GM23338 (cell line): ENCODE measurements around the gene PGBD5. TPM values are rescaled to one million over a fixed set of nuclear protein-coding genes. Genes with fewer than 3 reads are reported as not detected.

Source experiments
- ATAC-seq: fragments of 200-7000 bp; cut with Tn5 transposase; 3 replicates; pipeline ENCODE4 v1.9.1; 2020
- DNase-seq: peaks from one replicate; pipeline ENCODE4 v3.0.0-alpha.2; 2015; ENCODE audit warnings: low spot score
- H2AFZ ChIP-seq: fragments of 200-600 bp; sonication (generic); 2 replicates; pipeline ENCODE4 v1.8.0; 2016; ENCODE audit warnings: antibody characterized with exemption, mild to moderate bottlenecking, moderate library complexity
- H3F3A ChIP-seq: fragments of 200-600 bp; sonication (generic); replicated peaks from 2 replicates; pipeline ENCODE4 v1.8.0; 2017; ENCODE audit warnings: antibody characterized with exemption, mixed run types, low read depth
- H3K27ac ChIP-seq: fragments of 200-600 bp; sonication (generic); 2 replicates; pipeline ENCODE4 v1.6.1; 2016; ENCODE audit warnings: low read depth
- H3K27me3 ChIP-seq: fragments of 200-600 bp; sonication (generic); 2 replicates; pipeline ENCODE4 v1.8.0; 2016; ENCODE audit warnings: mild to moderate bottlenecking, mixed run types, moderate library complexity; ENCODE audit not compliant: insufficient read depth
- H3K36me3 ChIP-seq: fragments of 200-600 bp; sonication (generic); 2 replicates; pipeline ENCODE4 v1.8.0; 2016; ENCODE audit warnings: mild to moderate bottlenecking; ENCODE audit not compliant: insufficient read depth
- H3K4me1 ChIP-seq: fragments of 200-600 bp; sonication (generic); 2 replicates; pipeline ENCODE4 v1.8.0; 2016; ENCODE audit warnings: mild to moderate bottlenecking, moderate library complexity; ENCODE audit not compliant: insufficient read depth
- H3K4me2 ChIP-seq: fragments of 200-600 bp; sonication (generic); 2 replicates; pipeline ENCODE4 v1.7.1; 2017; ENCODE audit warnings: mixed run types
- H3K4me3 ChIP-seq: fragments of 200-600 bp; sonication (generic); 2 replicates; pipeline ENCODE4 v1.6.1; 2016; ENCODE audit warnings: mixed run types
- H3K79me2 ChIP-seq: fragments of 200-600 bp; sonication (generic); replicated peaks from 2 replicates; pipeline ENCODE4 v1.8.0; 2017; ENCODE audit warnings: mild to moderate bottlenecking; ENCODE audit not compliant: insufficient read depth
- H3K9me2 ChIP-seq: fragments of 200-600 bp; sonication (generic); 2 replicates; pipeline ENCODE4 v1.8.0; 2017; ENCODE audit not compliant: insufficient read depth
- H4K20me1 ChIP-seq: fragments of 200-600 bp; sonication (generic); replicated peaks from 2 replicates; pipeline ENCODE4 v1.8.0; 2017; ENCODE audit warnings: mild to moderate bottlenecking; ENCODE audit not compliant: insufficient read depth
- H3K27ac Mint-ChIP-seq: 2 replicates; pipeline ENCODE4 v1.8.0; 2020; ENCODE audit warnings: inconsistent platforms, mild to moderate bottlenecking, moderate library complexity, mixed read lengths
- H3K27me3 Mint-ChIP-seq: 3 replicates; pipeline ENCODE4 v1.8.0; 2022; ENCODE audit warnings: low read depth, mild to moderate bottlenecking, moderate library complexity, mixed read lengths, inconsistent platforms; ENCODE audit not compliant: insufficient read depth, poor library complexity
- H3K36me3 Mint-ChIP-seq: 3 replicates; pipeline ENCODE4 v1.8.0; 2021; ENCODE audit warnings: low read depth, mild to moderate bottlenecking, inconsistent platforms, moderate library complexity, mixed read lengths
- H3K4me1 Mint-ChIP-seq: 3 replicates; pipeline ENCODE4 v1.8.0; 2020; ENCODE audit warnings: mild to moderate bottlenecking, inconsistent platforms, mixed read lengths
- H3K4me3 Mint-ChIP-seq: 3 replicates; pipeline ENCODE4 v1.8.0; 2021; ENCODE audit warnings: moderate library complexity, mild to moderate bottlenecking, inconsistent platforms, mixed read lengths
- H3K9me3 Mint-ChIP-seq: 3 replicates; pipeline ENCODE4 v1.8.0; 2020; ENCODE audit warnings: moderate library complexity, mild to moderate bottlenecking, inconsistent platforms, mixed read lengths
- CREB1 ChIP-seq: fragments of 250-450 bp; sonication (Bioruptor Pico); IDR thresholded peaks from 2 replicates; pipeline ENCODE4 v1.5.0; 2020; ENCODE audit warnings: low read depth, mild to moderate bottlenecking, moderate library complexity
- EZH2 ChIP-seq: fragments of 200-600 bp; sonication (generic); IDR thresholded peaks from one replicate; pipeline ENCODE4 v1.8.0; 2017; ENCODE audit warnings: antibody characterized with exemption, mild to moderate bottlenecking, low read depth; ENCODE audit not compliant: unreplicated experiment
- EZH2phosphoT487 ChIP-seq: fragments of 200-600 bp; sonication (generic); IDR thresholded peaks from one replicate; pipeline ENCODE4 v1.8.1; 2018; ENCODE audit warnings: antibody characterized with exemption; ENCODE audit not compliant: unreplicated experiment
- JUNB ChIP-seq: IDR thresholded peaks from one replicate; pipeline ENCODE4 v1.6.1; 2016; ENCODE audit warnings: antibody characterized with exemption; ENCODE audit not compliant: unreplicated experiment
- NANOG ChIP-seq: IDR thresholded peaks from 2 replicates; pipeline ENCODE4 v1.6.1; 2016; ENCODE audit warnings: antibody characterized with exemption, borderline replicate concordance
- POLR2AphosphoS5 ChIP-seq: IDR thresholded peaks from 2 replicates; pipeline ENCODE4 v1.6.1; 2016; ENCODE audit warnings: antibody characterized with exemption, low read depth
- STAT1 ChIP-seq: IDR thresholded peaks from one replicate; pipeline ENCODE4 v1.6.1; 2016; ENCODE audit warnings: antibody characterized with exemption; ENCODE audit not compliant: unreplicated experiment
- ZNF114 ChIP-seq: fragments of 250-450 bp; sonication (Bioruptor Pico); IDR thresholded peaks from 2 replicates; pipeline ENCODE4 v1.5.0; 2020; ENCODE audit warnings: mild to moderate bottlenecking, moderate library complexity
- ZNF331 ChIP-seq: fragments of 250-450 bp; sonication (Bioruptor Pico); IDR thresholded peaks from 2 replicates; pipeline ENCODE4 v1.5.0; 2020; ENCODE audit warnings: low read depth, mild to moderate bottlenecking, moderate library complexity
- polyA plus RNA-seq: library from polyadenylated mRNA; unstranded; fragments of >200 nt; fragmentation: Nextera tagmentation; extraction: Ambion mirVana; gene quantifications from 2 replicates; pipeline ENCODE4 v1.2.1, GENCODE V29; 2016
- total RNA-seq: library from RNA; depleted of rRNA; stranded (reverse); fragments of >200 nt; shearing (Covaris generic); gene quantifications from 2 replicates; pipeline ENCODE4 v1.2.3, GENCODE V29; 2014
- TF ChIP-seq, protein P1 (sequence below), 2 experiments: fragments of 200-600 bp in 1 of 2; sonication (generic) in 1 of 2; conservative IDR thresholded peaks; 2 replicates each; pipeline versions ENCODE4 v1.5.1 to v1.6.1; 2016 to 2017; ENCODE audit warnings: antibody characterized with exemption in 2 of 2, low read depth in 2 of 2, mild to moderate bottlenecking in 2 of 2, moderate library complexity in 1 of 2
- TF ChIP-seq, protein P2 (sequence below): IDR thresholded peaks from 2 replicates; pipeline ENCODE4 v1.6.1; 2016; ENCODE audit warnings: antibody characterized with exemption
- TF ChIP-seq, protein P3 (sequence below): fragments of 250-450 bp; sonication (Bioruptor Pico); IDR thresholded peaks from 2 replicates; pipeline ENCODE4 v1.5.0; 2020; ENCODE audit warnings: mild to moderate bottlenecking, moderate library complexity
- TF ChIP-seq, protein P4 (sequence below): IDR thresholded peaks from one replicate; pipeline ENCODE4 v1.6.1; 2018; ENCODE audit warnings: antibody characterized with exemption; ENCODE audit not compliant: unreplicated experiment

The PGBD5 gene
- total and polyA plus RNA-seq, 2 experiments from 2014 or later, result 3.4 to 16.6 TPM

DNA sequence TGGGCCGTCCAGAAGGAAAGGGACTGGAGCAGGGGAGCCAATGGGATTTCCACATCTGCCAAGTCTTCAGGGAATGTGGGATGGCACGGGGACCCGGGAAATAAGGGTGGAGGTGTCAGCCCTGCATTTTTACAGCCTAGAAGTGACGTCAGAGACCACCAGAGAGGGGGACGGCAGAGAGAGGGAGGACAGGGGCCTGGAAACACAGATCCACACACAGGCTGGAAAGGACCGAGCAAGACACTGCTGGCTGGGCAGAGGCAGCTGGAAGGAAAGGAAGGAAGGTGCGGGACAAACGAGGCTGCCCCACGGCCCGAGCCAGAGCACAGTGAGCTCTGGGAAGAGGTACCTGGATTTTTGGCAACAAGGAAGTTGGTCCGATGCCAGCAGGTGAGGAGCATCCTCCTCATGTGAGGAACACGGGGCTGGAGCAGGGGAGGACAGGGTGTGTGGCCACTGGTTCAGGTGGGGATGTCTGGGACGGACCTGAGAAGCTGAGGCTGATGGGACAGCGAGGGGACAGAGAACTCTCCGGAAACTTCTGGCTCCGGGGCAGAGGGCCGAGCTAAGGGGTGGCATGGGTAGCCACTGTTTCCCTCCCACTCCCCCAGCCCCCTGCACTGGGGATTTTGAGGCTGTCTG is 138.3 kb downstream of the PGBD5 start:
- 0 out of 2 replicates have a peak, but pooled peaks cover 2% of the 10 kb centered on the region for H3F3A ChIP-seq
- no peaks in the 10 kb centered on the region for H4K20me1 ChIP-seq
- Mint-ChIP-seq H3K9me3 (no peaks in the 10 kb centered on the region), H3K4me1 (peaks cover 20% of the 10 kb centered on the region), H3K4me3 (no peak overlapping the region), H3K36me3 (no peaks in the 10 kb centered on the region; the same call in 2 of the 3 replicates), H3K27me3 (peaks cover 12% of the 10 kb centered on the region), H3K27ac (no peak overlapping the region)
- peaks cover 7% of the 10 kb centered on the region for H3K27me3 ChIP-seq
- H3K4me1 ChIP-seq, result peaks cover 13% of the 10 kb centered on the region
- no peak for DNase-seq
- H3K36me3 ChIP-seq, result no peaks in the 10 kb centered on the region
- no peak overlapping the region for H3K27ac ChIP-seq
- ATAC-seq, result no peak
- H3K9me2 ChIP-seq, result no peaks in the 10 kb centered on the region
- no peaks in the 10 kb centered on the region for H3K79me2 ChIP-seq
- no peak for TF ChIP-seq EZH2
- TF ChIP-seq, protein P1, sequence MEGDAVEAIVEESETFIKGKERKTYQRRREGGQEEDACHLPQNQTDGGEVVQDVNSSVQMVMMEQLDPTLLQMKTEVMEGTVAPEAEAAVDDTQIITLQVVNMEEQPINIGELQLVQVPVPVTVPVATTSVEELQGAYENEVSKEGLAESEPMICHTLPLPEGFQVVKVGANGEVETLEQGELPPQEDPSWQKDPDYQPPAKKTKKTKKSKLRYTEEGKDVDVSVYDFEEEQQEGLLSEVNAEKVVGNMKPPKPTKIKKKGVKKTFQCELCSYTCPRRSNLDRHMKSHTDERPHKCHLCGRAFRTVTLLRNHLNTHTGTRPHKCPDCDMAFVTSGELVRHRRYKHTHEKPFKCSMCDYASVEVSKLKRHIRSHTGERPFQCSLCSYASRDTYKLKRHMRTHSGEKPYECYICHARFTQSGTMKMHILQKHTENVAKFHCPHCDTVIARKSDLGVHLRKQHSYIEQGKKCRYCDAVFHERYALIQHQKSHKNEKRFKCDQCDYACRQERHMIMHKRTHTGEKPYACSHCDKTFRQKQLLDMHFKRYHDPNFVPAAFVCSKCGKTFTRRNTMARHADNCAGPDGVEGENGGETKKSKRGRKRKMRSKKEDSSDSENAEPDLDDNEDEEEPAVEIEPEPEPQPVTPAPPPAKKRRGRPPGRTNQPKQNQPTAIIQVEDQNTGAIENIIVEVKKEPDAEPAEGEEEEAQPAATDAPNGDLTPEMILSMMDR (conservative IDR thresholded peaks at IDR 0.05; ENCODE audit: low read depth in 2 of 2), result no peak
- no peak for TF ChIP-seq NANOG
- no peak for TF ChIP-seq EZH2phosphoT487
- TF ChIP-seq ZNF331 (CRISPR knock-in tag), result no peak
- TF ChIP-seq, protein P2, sequence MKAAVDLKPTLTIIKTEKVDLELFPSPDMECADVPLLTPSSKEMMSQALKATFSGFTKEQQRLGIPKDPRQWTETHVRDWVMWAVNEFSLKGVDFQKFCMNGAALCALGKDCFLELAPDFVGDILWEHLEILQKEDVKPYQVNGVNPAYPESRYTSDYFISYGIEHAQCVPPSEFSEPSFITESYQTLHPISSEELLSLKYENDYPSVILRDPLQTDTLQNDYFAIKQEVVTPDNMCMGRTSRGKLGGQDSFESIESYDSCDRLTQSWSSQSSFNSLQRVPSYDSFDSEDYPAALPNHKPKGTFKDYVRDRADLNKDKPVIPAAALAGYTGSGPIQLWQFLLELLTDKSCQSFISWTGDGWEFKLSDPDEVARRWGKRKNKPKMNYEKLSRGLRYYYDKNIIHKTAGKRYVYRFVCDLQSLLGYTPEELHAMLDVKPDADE, result no peak
- TF ChIP-seq, protein P3, sequence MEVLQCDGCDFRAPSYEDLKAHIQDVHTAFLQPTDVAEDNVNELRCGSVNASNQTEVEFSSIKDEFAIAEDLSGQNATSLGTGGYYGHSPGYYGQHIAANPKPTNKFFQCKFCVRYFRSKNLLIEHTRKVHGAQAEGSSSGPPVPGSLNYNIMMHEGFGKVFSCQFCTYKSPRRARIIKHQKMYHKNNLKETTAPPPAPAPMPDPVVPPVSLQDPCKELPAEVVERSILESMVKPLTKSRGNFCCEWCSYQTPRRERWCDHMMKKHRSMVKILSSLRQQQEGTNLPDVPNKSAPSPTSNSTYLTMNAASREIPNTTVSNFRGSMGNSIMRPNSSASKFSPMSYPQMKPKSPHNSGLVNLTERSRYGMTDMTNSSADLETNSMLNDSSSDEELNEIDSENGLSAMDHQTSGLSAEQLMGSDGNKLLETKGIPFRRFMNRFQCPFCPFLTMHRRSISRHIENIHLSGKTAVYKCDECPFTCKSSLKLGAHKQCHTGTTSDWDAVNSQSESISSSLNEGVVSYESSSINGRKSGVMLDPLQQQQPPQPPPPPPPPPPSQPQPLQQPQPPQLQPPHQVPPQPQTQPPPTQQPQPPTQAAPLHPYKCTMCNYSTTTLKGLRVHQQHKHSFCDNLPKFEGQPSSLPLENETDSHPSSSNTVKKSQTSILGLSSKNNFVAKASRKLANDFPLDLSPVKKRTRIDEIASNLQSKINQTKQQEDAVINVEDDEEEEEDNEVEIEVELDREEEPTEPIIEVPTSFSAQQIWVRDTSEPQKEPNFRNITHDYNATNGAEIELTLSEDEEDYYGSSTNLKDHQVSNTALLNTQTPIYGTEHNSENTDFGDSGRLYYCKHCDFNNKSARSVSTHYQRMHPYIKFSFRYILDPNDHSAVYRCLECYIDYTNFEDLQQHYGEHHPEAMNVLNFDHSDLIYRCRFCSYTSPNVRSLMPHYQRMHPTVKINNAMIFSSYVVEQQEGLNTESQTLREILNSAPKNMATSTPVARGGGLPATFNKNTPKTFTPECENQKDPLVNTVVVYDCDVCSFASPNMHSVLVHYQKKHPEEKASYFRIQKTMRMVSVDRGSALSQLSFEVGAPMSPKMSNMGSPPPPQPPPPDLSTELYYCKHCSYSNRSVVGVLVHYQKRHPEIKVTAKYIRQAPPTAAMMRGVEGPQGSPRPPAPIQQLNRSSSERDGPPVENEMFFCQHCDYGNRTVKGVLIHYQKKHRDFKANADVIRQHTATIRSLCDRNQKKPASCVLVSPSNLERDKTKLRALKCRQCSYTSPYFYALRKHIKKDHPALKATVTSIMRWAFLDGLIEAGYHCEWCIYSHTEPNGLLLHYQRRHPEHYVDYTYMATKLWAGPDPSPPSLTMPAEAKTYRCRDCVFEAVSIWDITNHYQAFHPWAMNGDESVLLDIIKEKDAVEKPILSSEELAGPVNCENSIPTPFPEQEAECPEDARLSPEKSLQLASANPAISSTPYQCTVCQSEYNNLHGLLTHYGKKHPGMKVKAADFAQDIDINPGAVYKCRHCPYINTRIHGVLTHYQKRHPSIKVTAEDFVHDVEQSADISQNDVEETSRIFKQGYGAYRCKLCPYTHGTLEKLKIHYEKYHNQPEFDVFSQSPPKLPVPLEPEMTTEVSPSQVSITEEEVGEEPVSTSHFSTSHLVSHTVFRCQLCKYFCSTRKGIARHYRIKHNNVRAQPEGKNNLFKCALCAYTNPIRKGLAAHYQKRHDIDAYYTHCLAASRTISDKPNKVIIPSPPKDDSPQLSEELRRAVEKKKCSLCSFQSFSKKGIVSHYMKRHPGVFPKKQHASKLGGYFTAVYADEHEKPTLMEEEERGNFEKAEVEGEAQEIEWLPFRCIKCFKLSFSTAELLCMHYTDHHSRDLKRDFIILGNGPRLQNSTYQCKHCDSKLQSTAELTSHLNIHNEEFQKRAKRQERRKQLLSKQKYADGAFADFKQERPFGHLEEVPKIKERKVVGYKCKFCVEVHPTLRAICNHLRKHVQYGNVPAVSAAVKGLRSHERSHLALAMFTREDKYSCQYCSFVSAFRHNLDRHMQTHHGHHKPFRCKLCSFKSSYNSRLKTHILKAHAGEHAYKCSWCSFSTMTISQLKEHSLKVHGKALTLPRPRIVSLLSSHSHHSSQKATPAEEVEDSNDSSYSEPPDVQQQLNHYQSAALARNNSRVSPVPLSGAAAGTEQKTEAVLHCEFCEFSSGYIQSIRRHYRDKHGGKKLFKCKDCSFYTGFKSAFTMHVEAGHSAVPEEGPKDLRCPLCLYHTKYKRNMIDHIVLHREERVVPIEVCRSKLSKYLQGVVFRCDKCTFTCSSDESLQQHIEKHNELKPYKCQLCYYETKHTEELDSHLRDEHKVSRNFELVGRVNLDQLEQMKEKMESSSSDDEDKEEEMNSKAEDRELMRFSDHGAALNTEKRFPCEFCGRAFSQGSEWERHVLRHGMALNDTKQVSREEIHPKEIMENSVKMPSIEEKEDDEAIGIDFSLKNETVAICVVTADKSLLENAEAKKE, result no peak
- no peak for TF ChIP-seq CREB1 (CRISPR knock-in tag)
- no peak for TF ChIP-seq ZNF114 (CRISPR knock-in tag)
- no peak for TF ChIP-seq JUNB
- TF ChIP-seq, protein P4, sequence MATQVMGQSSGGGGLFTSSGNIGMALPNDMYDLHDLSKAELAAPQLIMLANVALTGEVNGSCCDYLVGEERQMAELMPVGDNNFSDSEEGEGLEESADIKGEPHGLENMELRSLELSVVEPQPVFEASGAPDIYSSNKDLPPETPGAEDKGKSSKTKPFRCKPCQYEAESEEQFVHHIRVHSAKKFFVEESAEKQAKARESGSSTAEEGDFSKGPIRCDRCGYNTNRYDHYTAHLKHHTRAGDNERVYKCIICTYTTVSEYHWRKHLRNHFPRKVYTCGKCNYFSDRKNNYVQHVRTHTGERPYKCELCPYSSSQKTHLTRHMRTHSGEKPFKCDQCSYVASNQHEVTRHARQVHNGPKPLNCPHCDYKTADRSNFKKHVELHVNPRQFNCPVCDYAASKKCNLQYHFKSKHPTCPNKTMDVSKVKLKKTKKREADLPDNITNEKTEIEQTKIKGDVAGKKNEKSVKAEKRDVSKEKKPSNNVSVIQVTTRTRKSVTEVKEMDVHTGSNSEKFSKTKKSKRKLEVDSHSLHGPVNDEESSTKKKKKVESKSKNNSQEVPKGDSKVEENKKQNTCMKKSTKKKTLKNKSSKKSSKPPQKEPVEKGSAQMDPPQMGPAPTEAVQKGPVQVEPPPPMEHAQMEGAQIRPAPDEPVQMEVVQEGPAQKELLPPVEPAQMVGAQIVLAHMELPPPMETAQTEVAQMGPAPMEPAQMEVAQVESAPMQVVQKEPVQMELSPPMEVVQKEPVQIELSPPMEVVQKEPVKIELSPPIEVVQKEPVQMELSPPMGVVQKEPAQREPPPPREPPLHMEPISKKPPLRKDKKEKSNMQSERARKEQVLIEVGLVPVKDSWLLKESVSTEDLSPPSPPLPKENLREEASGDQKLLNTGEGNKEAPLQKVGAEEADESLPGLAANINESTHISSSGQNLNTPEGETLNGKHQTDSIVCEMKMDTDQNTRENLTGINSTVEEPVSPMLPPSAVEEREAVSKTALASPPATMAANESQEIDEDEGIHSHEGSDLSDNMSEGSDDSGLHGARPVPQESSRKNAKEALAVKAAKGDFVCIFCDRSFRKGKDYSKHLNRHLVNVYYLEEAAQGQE, result no peak
- TF ChIP-seq STAT1, result no peak
- no peak for TF ChIP-seq POLR2AphosphoS5
- no peak overlapping the region for H2AFZ ChIP-seq
- H3K4me3 ChIP-seq, result no peak overlapping the region
- H3K4me2 ChIP-seq, result no peak overlapping the region
